ENCODE data around the gene WDR3.

Gene WDR3

GRCh38 chr1:117952386-117952785, 22.8 kb downstream of the WDR3 start:
- Histone ChIP-seq H3K36me3 (ENCODE audit: control insufficient read depth, low read depth, low read length) (peaks cover 99% of the 10 kb centered on the region), H3K4me1 (ENCODE audit: control insufficient read depth, low read depth, low read length) (no peaks in the 10 kb centered on the region)

GRCh38 chr1:117959364-117959763, 29.8 kb downstream of the WDR3 start:
- Histone ChIP-seq H3K4me3 (ENCODE audit: low read length) (no peak overlapping the region), H3K27me3 (ENCODE audit: control insufficient read depth, insufficient read depth, low read length) (no peaks in the 10 kb centered on the region), H3K9me3 (ENCODE audit: control insufficient read depth, low read depth, low read length) (no peaks in the 10 kb centered on the region), H3K4me1 (ENCODE audit: control insufficient read depth, low read depth, low read length) (no peaks in the 10 kb centered on the region), H3K27ac (ENCODE audit: low read length) (no peak overlapping the region), H3K36me3 (ENCODE audit: control insufficient read depth, low read depth, low read length) (peaks cover 61% of the 10 kb centered on the region), H3K9ac (ENCODE audit: low read length) (no peak overlapping the region)

More at GRCh38 chr1:117952386-117952785, 22.8 kb downstream of the WDR3 start:
- Histone ChIP-seq H3K27me3 (ENCODE audit: control insufficient read depth, insufficient read depth, low read length) (no peaks in the 10 kb centered on the region), H3K9ac (ENCODE audit: low read length) (no peak overlapping the region), H3K4me3 (ENCODE audit: low read length) (no peak overlapping the region), H3K27ac (ENCODE audit: low read length) (no peak overlapping the region), H3K9me3 (ENCODE audit: control insufficient read depth, low read depth, low read length) (no peaks in the 10 kb centered on the region)

GRCh38 chr1:117964290-117965038, 34.9 kb downstream of the WDR3 start:
- no peak overlapping the region for H3K4me3 ChIP-seq (ENCODE audit: low read length)
- peaks cover 10% of the 10 kb centered on the region for H3K36me3 ChIP-seq (ENCODE audit: control insufficient read depth, low read depth, low read length)
- no peaks in the 10 kb centered on the region for H3K9me3 ChIP-seq (ENCODE audit: control insufficient read depth, low read depth, low read length)
- no peak overlapping the region for H3K27ac ChIP-seq (ENCODE audit: low read length)
- H3K4me1 ChIP-seq (ENCODE audit: control insufficient read depth, low read depth, low read length), result peaks cover 13% of the 10 kb centered on the region
- H3K27me3 ChIP-seq (ENCODE audit: control insufficient read depth, insufficient read depth, low read length), result no peaks in the 10 kb centered on the region
- no peak overlapping the region for H3K9ac ChIP-seq (ENCODE audit: low read length)

GRCh38 chr1:117967477-117967876, 37.9 kb downstream of the WDR3 start:
- Histone ChIP-seq H3K27ac (ENCODE audit: low read length) (no peak overlapping the region), H3K36me3 (ENCODE audit: control insufficient read depth, low read depth, low read length) (no peaks in the 10 kb centered on the region), H3K4me1 (ENCODE audit: control insufficient read depth, low read depth, low read length) (peaks cover 13% of the 10 kb centered on the region), H3K4me3 (ENCODE audit: low read length) (no peak overlapping the region), H3K9ac (ENCODE audit: low read length) (no peak overlapping the region), H3K27me3 (ENCODE audit: control insufficient read depth, insufficient read depth, low read length) (no peaks in the 10 kb centered on the region), H3K9me3 (ENCODE audit: control insufficient read depth, low read depth, low read length) (no peaks in the 10 kb centered on the region)

- Histone ChIP-seq H3K27ac (ENCODE audit: low read length) (no peak overlapping the region), H3K9me3 (ENCODE audit: control insufficient read depth, low read depth, low read length) (no peaks in the 10 kb centered on the region), H3K4me1 (ENCODE audit: control insufficient read depth, low read depth, low read length) (peaks cover 13% of the 10 kb centered on the region), H3K27me3 (ENCODE audit: control insufficient read depth, insufficient read depth, low read length) (no peaks in the 10 kb centered on the region), H3K9ac (ENCODE audit: low read length) (no peak overlapping the region), H3K4me3 (ENCODE audit: low read length) (no peak overlapping the region), H3K36me3 (ENCODE audit: control insufficient read depth, low read depth, low read length) (no peaks in the 10 kb centered on the region)
These were observed 38.3 kb downstream of the WDR3 start for GRCh38 chr1:117967881-117968280.

- no peak overlapping the region for H3K27ac ChIP-seq (ENCODE audit: low read length)
- H3K9me3 ChIP-seq (ENCODE audit: control insufficient read depth, low read depth, low read length), result no peaks in the 10 kb centered on the region
- H3K9ac ChIP-seq (ENCODE audit: low read length), result no peak overlapping the region
- no peaks in the 10 kb centered on the region for H3K36me3 ChIP-seq (ENCODE audit: control insufficient read depth, low read depth, low read length)
- H3K4me3 ChIP-seq (ENCODE audit: low read length), result no peak overlapping the region
- H3K4me1 ChIP-seq (ENCODE audit: control insufficient read depth, low read depth, low read length), result peaks cover 13% of the 10 kb centered on the region
- H3K27me3 ChIP-seq (ENCODE audit: control insufficient read depth, insufficient read depth, low read length), result no peaks in the 10 kb centered on the region
These were observed 40.7 kb downstream of the WDR3 start for GRCh38 chr1:117970252-117970651.

- Histone ChIP-seq H3K9me3 (ENCODE audit: control insufficient read depth, low read depth, low read length) (no peaks in the 10 kb centered on the region), H3K4me3 (ENCODE audit: low read length) (no peak overlapping the region), H3K27ac (ENCODE audit: low read length) (no peak overlapping the region), H3K4me1 (ENCODE audit: control insufficient read depth, low read depth, low read length) (peaks cover 13% of the 10 kb centered on the region), H3K27me3 (ENCODE audit: control insufficient read depth, insufficient read depth, low read length) (no peaks in the 10 kb centered on the region), H3K9ac (ENCODE audit: low read length) (no peak overlapping the region), H3K36me3 (ENCODE audit: control insufficient read depth, low read depth, low read length) (no peaks in the 10 kb centered on the region)
These were observed 42.2 kb downstream of the WDR3 start for GRCh38 chr1:117971777-117972176.

- Histone ChIP-seq H3K27me3 (ENCODE audit: control insufficient read depth, insufficient read depth, low read length) (no peaks in the 10 kb centered on the region), H3K4me1 (ENCODE audit: control insufficient read depth, low read depth, low read length) (no peaks in the 10 kb centered on the region), H3K4me3 (ENCODE audit: low read length) (no peak overlapping the region), H3K36me3 (ENCODE audit: control insufficient read depth, low read depth, low read length) (no peaks in the 10 kb centered on the region), H3K9ac (ENCODE audit: low read length) (no peak overlapping the region), H3K9me3 (ENCODE audit: control insufficient read depth, low read depth, low read length) (no peaks in the 10 kb centered on the region), H3K27ac (ENCODE audit: low read length) (no peak overlapping the region)
These were observed 46.8 kb downstream of the WDR3 start for GRCh38 chr1:117976381-117976780.

- H3K27me3 ChIP-seq (ENCODE audit: control insufficient read depth, insufficient read depth, low read length), result no peaks in the 10 kb centered on the region
These were observed 52.1 kb downstream of the WDR3 start for GRCh38 chr1:117981455-117982192.

GRCh38 chr1:117985239-117985638, 55.7 kb downstream of the WDR3 start:
- Histone ChIP-seq H3K27ac (ENCODE audit: low read length) (no peak overlapping the region), H3K27me3 (ENCODE audit: control insufficient read depth, insufficient read depth, low read length) (no peaks in the 10 kb centered on the region), H3K4me1 (ENCODE audit: control insufficient read depth, low read depth, low read length) (no peaks in the 10 kb centered on the region), H3K4me3 (ENCODE audit: low read length) (no peak overlapping the region), H3K9ac (ENCODE audit: low read length) (no peak overlapping the region), H3K36me3 (ENCODE audit: control insufficient read depth, low read depth, low read length) (no peaks in the 10 kb centered on the region), H3K9me3 (ENCODE audit: control insufficient read depth, low read depth, low read length) (no peaks in the 10 kb centered on the region)

More at GRCh38 chr1:117981455-117982192, 52.1 kb downstream of the WDR3 start:
- no peak overlapping the region for H3K9ac ChIP-seq (ENCODE audit: low read length)
- no peak overlapping the region for H3K27ac ChIP-seq (ENCODE audit: low read length)
- H3K36me3 ChIP-seq (ENCODE audit: control insufficient read depth, low read depth, low read length), result no peaks in the 10 kb centered on the region
- H3K4me1 ChIP-seq (ENCODE audit: control insufficient read depth, low read depth, low read length), result no peaks in the 10 kb centered on the region
- H3K4me3 ChIP-seq (ENCODE audit: low read length), result no peak overlapping the region
- H3K9me3 ChIP-seq (ENCODE audit: control insufficient read depth, low read depth, low read length), result no peaks in the 10 kb centered on the region

- Histone ChIP-seq H3K27ac (ENCODE audit: low read length) (no peak overlapping the region), H3K9me3 (ENCODE audit: control insufficient read depth, low read depth, low read length) (no peaks in the 10 kb centered on the region), H3K27me3 (ENCODE audit: control insufficient read depth, insufficient read depth, low read length) (no peaks in the 10 kb centered on the region)
These were observed 56.4 kb downstream of the WDR3 start for GRCh38 chr1:117985973-117986372.

GRCh38 chr1:118004312-118004711, 74.8 kb downstream of the WDR3 start:
- Histone ChIP-seq H3K9me3 (ENCODE audit: control insufficient read depth, low read depth, low read length) (no peaks in the 10 kb centered on the region), H3K27ac (ENCODE audit: low read length) (no peak overlapping the region), H3K36me3 (ENCODE audit: control insufficient read depth, low read depth, low read length) (no peaks in the 10 kb centered on the region), H3K9ac (ENCODE audit: low read length) (no peak overlapping the region), H3K4me3 (ENCODE audit: low read length) (no peak overlapping the region), H3K4me1 (ENCODE audit: control insufficient read depth, low read depth, low read length) (no peaks in the 10 kb centered on the region), H3K27me3 (ENCODE audit: control insufficient read depth, insufficient read depth, low read length) (no peaks in the 10 kb centered on the region)

More at GRCh38 chr1:117985973-117986372, 56.4 kb downstream of the WDR3 start:
- H3K4me1 ChIP-seq (ENCODE audit: control insufficient read depth, low read depth, low read length), result no peaks in the 10 kb centered on the region
- no peak overlapping the region for H3K9ac ChIP-seq (ENCODE audit: low read length)
- H3K4me3 ChIP-seq (ENCODE audit: low read length), result no peak overlapping the region
- H3K36me3 ChIP-seq (ENCODE audit: control insufficient read depth, low read depth, low read length), result no peaks in the 10 kb centered on the region

All from iPS-18a (cell line).